Testis (tissue), 3 donors: ENCODE data around the gene CSF2. TPM values are rescaled to one million over a fixed set of nuclear protein-coding genes. Genes with fewer than 3 reads are reported as not detected.
"Not testable (repeated sequence)": the region's sequence is repeated elsewhere in the genome, so short reads cannot be mapped to it uniquely, and the experiment has no call there.

ENCODE experiments used
- DNase-seq: peaks from one replicate; pipeline ENCODE4 v3.0.0-alpha.2; 2019
- H3K27ac ChIP-seq, 2 donors: fragments of 200-600 bp; sonication (generic); one replicate each; pipeline ENCODE4 v1.5.1; 2019
- H3K27me3 ChIP-seq: fragments of 200-600 bp; sonication (generic); one replicate; pipeline ENCODE4 v1.5.1; 2019
- H3K36me3 ChIP-seq: fragments of 200-600 bp; sonication (generic); one replicate; pipeline ENCODE4 v1.5.1; 2017; ENCODE audit warnings: low read depth; ENCODE audit errors: missing control alignments
- H3K4me1 ChIP-seq: fragments of 200-600 bp; sonication (generic); one replicate; pipeline ENCODE4 v1.5.1; 2019
- H3K4me3 ChIP-seq, 2 donors: fragments of 200-600 bp; sonication (generic); one replicate each; pipeline ENCODE4 v1.5.1; 2017 to 2019
- H3K9me3 ChIP-seq: fragments of 200-600 bp; sonication (generic); one replicate; pipeline ENCODE4 v1.5.1; 2017
- CTCF ChIP-seq, 3 experiments: fragments of 450-650 bp in 2 of 3; fragments of 200-600 bp in 1 of 3; sonication (generic) in 1 of 3; IDR thresholded peaks; one replicate each; pipeline ENCODE4 v1.5.1; 2016 to 2019; ENCODE audit warnings: antibody characterized with exemption in 3 of 3, mild to moderate bottlenecking in 2 of 3, moderate library complexity in 1 of 3
- POLR2A ChIP-seq: fragments of 450-650 bp; IDR thresholded peaks from one replicate; pipeline ENCODE4 v1.6.1; 2017; ENCODE audit warnings: antibody characterized with exemption, mild to moderate bottlenecking, moderate library complexity
- WGBS, 2 donors: methylation state at CpG; one replicate each; pipeline ENCODE4 v1.1.5; 2018; 5-methylcytosine and 5-hydroxymethylcytosine counted together
- intact Hi-C: fragments of 100-400 bp; cut with DNase I; formaldehyde crosslinking; loops from one replicate; pipeline ENCODE4 v1.15.1; 2023; ENCODE audit warnings: low total_unique reads
- polyA plus RNA-seq: library from polyadenylated mRNA; stranded (reverse); fragments of 350-450 nt; fragmentation: Illumina TruSeq; extraction: RNeasy Lipid Tissue Mini Kit (QIAGEN cat#74804); gene quantifications from one replicate; pipeline ENCODE4 v1.2.3, GENCODE V29; 2014; ENCODE audit warnings: low read depth, low replicate concordance; ENCODE audit not compliant: insufficient read depth
- total RNA-seq, 2 donors: library from RNA; depleted of rRNA; stranded (reverse); fragments of >200 nt; gene quantifications; one replicate each; pipeline ENCODE4 v1.2.3, GENCODE V29; 2016

The CSF2 gene
- total and polyA plus RNA-seq, 3 donors from 2014 or later: not detected

DNA sequence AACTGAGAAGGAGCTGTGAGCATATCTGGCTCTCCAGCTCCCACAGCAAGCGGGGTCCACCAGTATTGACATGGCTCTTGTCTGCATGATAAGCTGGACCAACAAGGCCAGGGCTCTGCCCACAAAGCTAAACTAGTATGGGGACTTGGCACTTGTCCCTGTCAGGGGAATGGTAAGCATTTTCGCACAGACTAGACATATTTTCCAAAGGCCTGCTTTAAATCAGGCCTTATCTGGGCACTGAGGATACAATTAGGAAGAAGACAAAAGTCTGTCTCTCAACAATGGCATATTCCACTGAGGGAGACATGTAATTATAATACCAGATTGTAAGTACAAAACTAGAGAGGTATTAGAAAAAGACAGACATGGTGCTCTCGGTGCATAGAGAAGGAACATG is 32.1 kb downstream of the CSF2 start:
- WGBS, 2 donors: 79 to 92% methylated on average over 3 of the region's 3 CpGs
- Histone ChIP-seq H3K4me1 (peaks cover 7% of the 10 kb centered on the region), H3K4me3 (no peak overlapping the region), H3K9me3 (no peaks in the 10 kb centered on the region), H3K27me3 (no peaks in the 10 kb centered on the region), H3K36me3 (no peaks in the 10 kb centered on the region), H3K27ac (no peak overlapping the region)
- intact Hi-C loops: no loop called here
- no peak for TF ChIP-seq CTCF (IDR thresholded peaks at IDR 0.05)
- TF ChIP-seq POLR2A: no peak
- no peak for DNase-seq

DNA sequence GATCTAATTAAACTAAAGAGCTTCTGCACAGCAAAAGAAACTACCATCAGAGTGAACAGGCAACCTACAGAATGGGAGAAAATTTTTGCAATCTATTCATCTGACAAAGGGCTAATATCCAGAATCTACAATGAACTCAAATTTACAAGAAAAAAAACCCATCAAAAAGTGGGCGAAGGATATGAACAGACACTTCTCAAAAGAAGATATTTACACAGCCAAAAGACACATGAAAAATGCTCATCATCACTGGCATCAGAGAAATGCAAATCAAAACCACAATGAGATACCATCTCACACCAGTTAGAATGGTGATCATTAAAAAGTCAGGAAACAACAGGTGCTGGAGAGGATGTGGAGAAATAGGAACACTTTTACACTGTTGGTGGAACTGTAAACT is 34.9 kb downstream of the CSF2 start:
- H3K27ac ChIP-seq, H3K27me3 ChIP-seq, H3K4me3 ChIP-seq, H3K9me3 ChIP-seq, H3K36me3 ChIP-seq, H3K4me1 ChIP-seq, DNase-seq, intact Hi-C loops: not testable (repeated sequence)
- 82 to 86% methylated on average over 1 of the region's 1 CpG for WGBS, 2 donors

GRCh38 chr5:132108957-132109356 is 35.4 kb downstream of the CSF2 start:
- intact Hi-C loops, H3K36me3 ChIP-seq, H3K9me3 ChIP-seq, H3K4me3 ChIP-seq, H3K27ac ChIP-seq, H3K27me3 ChIP-seq, H3K4me1 ChIP-seq, DNase-seq: not testable (repeated sequence)
- WGBS, 2 donors: 94 to 97% methylated on average over 4 of the region's 4 CpGs

GRCh38 chr5:132109494-132110053 is 36.0 kb downstream of the CSF2 start:
- DNase-seq: no peak
- Histone ChIP-seq H3K36me3 (no peaks in the 10 kb centered on the region), H3K27me3 (no peaks in the 10 kb centered on the region), H3K9me3 (no peaks in the 10 kb centered on the region), H3K4me1 (no peaks in the 10 kb centered on the region), H3K27ac (no peak overlapping the region), H3K4me3 (no peak overlapping the region)
- no peak for TF ChIP-seq POLR2A
- no peak for TF ChIP-seq CTCF (IDR thresholded peaks at IDR 0.05)
- 75 to 86% methylated on average over 3 of the region's 3 CpGs for whole genome bisulfite sequencing, 2 donors
- intact Hi-C loops: no loop called here

GRCh38 chr5:132110195-132110594 is 36.6 kb downstream of the CSF2 start:
- DNase-seq: no peak
- WGBS, 2 donors: 67 to 69% methylated on average over 3 of the region's 3 CpGs
- Histone ChIP-seq H3K27ac (no peak overlapping the region), H3K4me3 (no peak overlapping the region), H3K9me3 (no peaks in the 10 kb centered on the region), H3K4me1 (no peaks in the 10 kb centered on the region), H3K36me3 (no peaks in the 10 kb centered on the region), H3K27me3 (no peaks in the 10 kb centered on the region)
- TF ChIP-seq CTCF (IDR thresholded peaks at IDR 0.05) (no peak), POLR2A (no peak)
- intact Hi-C loops: no loop called here

- H3K9me3 ChIP-seq: no peaks in the 10 kb centered on the region
- no peak for TF ChIP-seq CTCF (IDR thresholded peaks at IDR 0.05)
- no peak for TF ChIP-seq POLR2A
These were observed 37.3 kb downstream of the CSF2 start for GRCh38 chr5:132110930-132111329.

More at GRCh38 chr5:132110930-132111329, 37.3 kb downstream of the CSF2 start:
- Histone ChIP-seq H3K4me3 (no peak overlapping the region), H3K4me1 (no peaks in the 10 kb centered on the region), H3K36me3 (no peaks in the 10 kb centered on the region), H3K27ac (no peak overlapping the region), H3K27me3 (no peaks in the 10 kb centered on the region)
- intact Hi-C loops: no loop called here
- DNase-seq: no peak
